ENCODE measurements around the gene FCHSD2. TPM values are rescaled to one million over a fixed set of nuclear protein-coding genes. Genes with fewer than 3 reads are reported as not detected.

The FCHSD2 gene
- total RNA-seq, 2 donors from 2014 or later, result 12.1 to 20.9 TPM

DNA sequence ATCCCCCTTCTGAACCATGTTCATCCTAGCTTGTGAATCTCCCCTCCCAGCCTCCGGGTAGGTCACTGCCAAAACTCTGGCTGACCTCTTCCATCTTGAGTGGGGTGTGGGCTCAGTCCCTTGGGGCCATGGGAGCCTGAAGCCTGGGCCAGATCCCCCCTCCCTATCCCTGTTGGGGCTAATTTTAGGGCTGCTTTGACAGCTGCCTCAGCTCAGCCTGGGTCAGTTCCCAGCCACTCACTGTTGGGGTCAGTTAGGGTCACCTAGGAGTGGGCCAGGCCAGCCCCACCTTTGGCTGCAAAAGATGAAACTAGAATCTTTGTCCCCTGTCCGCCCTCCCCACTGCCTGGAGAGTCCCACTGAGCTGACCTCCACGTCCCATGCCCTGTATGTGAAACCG is 46.2 kb upstream of the FCHSD2 start:
- TF ChIP-seq CTCF (IDR thresholded peaks at IDR 0.05), result no peak
- no peak overlapping the region for H3K27ac ChIP-seq

GRCh38 chr11:73187854-73188253 is 45.7 kb upstream of the FCHSD2 start:
- DNase-seq, result no peak
- H3K4me1 ChIP-seq, result no peaks in the 10 kb centered on the region

More for the DNA sequence above, 46.2 kb upstream of the FCHSD2 start:
- no peaks in the 10 kb centered on the region for H3K36me3 ChIP-seq
- no peak overlapping the region for H3K4me3 ChIP-seq
- no peaks in the 10 kb centered on the region for H3K9me3 ChIP-seq
- intact Hi-C loops (cut with DNase I), result no loop called here
- no peak overlapping the region for H3K9ac ChIP-seq (ENCODE audit: low read depth in 2 of 2, low read length in 2 of 2)
- no peaks in the 10 kb centered on the region for H3K4me1 ChIP-seq
- DNase-seq, result no peak
- H3K27me3 ChIP-seq, result no peaks in the 10 kb centered on the region

DNA sequence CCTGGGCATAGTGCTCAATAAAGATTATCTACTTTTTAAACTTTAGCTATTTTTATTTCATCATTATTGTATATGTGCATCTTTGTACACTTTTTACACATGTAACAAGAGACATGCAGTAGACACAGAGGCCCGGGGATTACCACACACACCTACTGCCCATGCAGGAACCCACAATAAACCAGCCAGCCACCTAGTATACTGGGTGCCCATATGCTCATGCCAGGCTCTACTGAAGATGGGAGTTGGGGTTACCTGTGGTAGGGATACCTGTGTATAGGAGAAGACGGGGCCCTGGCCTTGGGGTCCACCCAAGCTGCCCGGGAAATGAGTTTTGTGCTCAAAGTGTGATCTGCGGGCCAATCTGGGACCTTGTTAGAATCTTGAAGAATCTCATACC is 44.8 kb upstream of the FCHSD2 start:
- Histone ChIP-seq H3K27ac (no peak overlapping the region), H3K36me3 (no peaks in the 10 kb centered on the region), H3K4me3 (no peak overlapping the region), H3K27me3 (no peaks in the 10 kb centered on the region), H3K4me1 (no peaks in the 10 kb centered on the region), H3K9me3 (no peaks in the 10 kb centered on the region), H3K9ac (ENCODE audit: low read depth in 2 of 2, low read length in 2 of 2) (no peak overlapping the region)
- DNase-seq, result no peak
- TF ChIP-seq CTCF (IDR thresholded peaks at IDR 0.05), result no peak
- intact Hi-C loops (cut with DNase I), result loop anchor here (2.0 kb wide), 1 partner anchor 50 kb away; no protein-coding TSS in a partner anchor

More at GRCh38 chr11:73187854-73188253, 45.7 kb upstream of the FCHSD2 start:
- Histone ChIP-seq H3K9ac (ENCODE audit: low read depth in 2 of 2, low read length in 2 of 2) (peak overlapping the region in 1 of 2 donors; percentile 28), H3K4me3 (no peak overlapping the region), H3K36me3 (no peaks in the 10 kb centered on the region), H3K27ac (no peak overlapping the region), H3K27me3 (no peaks in the 10 kb centered on the region), H3K9me3 (no peaks in the 10 kb centered on the region)
- intact Hi-C loops (cut with DNase I), result loop anchor here (2.0 kb wide), 1 partner anchor 49 kb away; no protein-coding TSS in a partner anchor
- no peak for TF ChIP-seq CTCF (IDR thresholded peaks at IDR 0.05)

- no peak for TF ChIP-seq CTCF (IDR thresholded peaks at IDR 0.05)
- H3K9me3 ChIP-seq, result no peaks in the 10 kb centered on the region
- DNase-seq, result no peak
- no peaks in the 10 kb centered on the region for H3K27me3 ChIP-seq
- intact Hi-C loops (cut with DNase I), result loop anchor here (2.0 kb wide), 1 partner anchor 50 kb away; no protein-coding TSS in a partner anchor
- no peak overlapping the region for H3K27ac ChIP-seq
- H3K4me1 ChIP-seq, result no peaks in the 10 kb centered on the region
- no peaks in the 10 kb centered on the region for H3K36me3 ChIP-seq
- peak overlapping the region in 1 of 2 donors; percentile 21 for H3K9ac ChIP-seq (ENCODE audit: low read depth in 2 of 2, low read length in 2 of 2)
- no peak overlapping the region for H3K4me3 ChIP-seq
Observed at GRCh38 chr11:73186294-73186850, 44.3 kb upstream of the FCHSD2 start.

DNA sequence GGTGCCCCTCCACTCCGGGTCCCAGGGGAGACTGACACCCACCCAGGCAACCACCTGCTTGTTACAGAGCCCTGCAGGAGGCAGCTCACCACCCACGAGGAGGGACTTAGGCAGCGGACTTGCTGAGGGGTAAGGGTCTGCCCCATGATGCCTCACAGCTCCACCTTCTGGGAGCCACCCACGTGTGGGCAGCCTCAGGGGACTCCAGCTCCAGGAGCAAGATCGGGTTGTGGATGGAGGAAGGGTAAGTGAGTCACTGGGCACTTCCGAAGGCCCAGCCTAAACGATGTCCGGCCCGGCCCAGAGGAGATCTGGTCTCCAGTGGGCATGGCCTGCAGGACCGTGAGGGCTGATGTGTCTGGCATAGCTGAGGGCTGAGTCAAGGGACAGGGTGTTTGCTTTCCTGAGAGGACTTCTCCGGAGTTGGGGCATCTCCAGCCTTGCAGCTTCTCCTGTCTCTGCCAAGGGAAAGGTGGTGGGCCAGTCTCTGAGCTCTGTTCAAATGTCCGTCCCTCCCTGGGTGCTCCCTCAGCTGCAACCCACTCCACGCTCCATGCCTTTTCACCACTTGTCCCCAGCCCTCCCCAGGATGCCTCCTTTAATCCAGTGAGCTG is 43.7 kb upstream of the FCHSD2 start:
- Histone ChIP-seq H3K27ac (no peak overlapping the region), H3K27me3 (no peaks in the 10 kb centered on the region), H3K9ac (ENCODE audit: low read depth in 2 of 2, low read length in 2 of 2) (peak overlapping the region in 1 of 2 donors; percentile 21), H3K4me1 (no peaks in the 10 kb centered on the region), H3K4me3 (no peak overlapping the region), H3K36me3 (no peaks in the 10 kb centered on the region), H3K9me3 (no peaks in the 10 kb centered on the region)
- no peak for DNase-seq
- TF ChIP-seq CTCF (IDR thresholded peaks at IDR 0.05), result no peak
- intact Hi-C loops (cut with DNase I), result loop anchor here (2.0 kb wide), 3 partner anchors 51 to 103 kb away; no protein-coding TSS in a partner anchor

All from colonic mucosa (tissue), 4 donors.